ENCODE results near the gene COG5. TPM values are rescaled to one million over a fixed set of nuclear protein-coding genes. Genes with fewer than 3 reads are reported as not detected.

Gene COG5
- total and polyA plus RNA-seq, 2 of the 4 experiments (the other 2 are of a cell fraction): 18.5 to 27.4 TPM

DNA sequence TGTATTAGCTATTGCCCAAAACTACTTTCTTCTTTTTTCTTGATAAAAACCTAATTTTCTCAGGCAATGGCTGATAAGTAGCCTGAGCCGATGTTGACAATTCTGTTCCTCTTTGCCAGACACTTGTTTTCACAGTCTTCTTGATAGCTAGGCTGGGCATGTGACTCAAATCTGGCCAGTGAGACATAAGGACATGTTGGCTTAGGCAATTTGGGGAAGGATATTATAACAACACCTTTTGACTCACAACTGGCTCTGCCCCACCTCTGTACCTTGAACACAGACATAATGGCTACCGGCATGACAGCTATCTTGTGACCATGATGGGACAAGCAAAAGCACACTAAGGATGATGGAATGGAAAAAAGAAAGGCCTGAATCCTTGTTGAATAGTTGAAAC is 166.7 kb downstream of the COG5 start:
- Histone ChIP-seq H3K4ac (ENCODE audit: low read depth, low read length) (no peak overlapping the region), H3K9me1 (ENCODE audit: insufficient read depth, low read length) (peaks cover 7% of the 10 kb centered on the region), H3K9ac (ENCODE audit: low read depth, low read length) (no peak overlapping the region), H4K91ac (ENCODE audit: insufficient read depth, low read depth, low read length) (no peak overlapping the region; the same call in 1 of the 2 replicates), H3K56ac (ENCODE audit: extremely low read depth, insufficient read depth, low read length) (no peak overlapping the region), H3K27me3 (ENCODE audit: control insufficient read depth, insufficient read depth, low read length) (no peaks in the 10 kb centered on the region), H2BK20ac (ENCODE audit: low read depth, low read length) (peak overlapping the region; percentile 73; the same call in 1 of the 2 replicates), H4K8ac (ENCODE audit: low read depth in 2 of 2, low read length in 2 of 2) (no peak overlapping the region), H3K4me3 (ENCODE audit: insufficient read depth, low read depth, low read length) (no peak overlapping the region), H3K36me3 (ENCODE audit: control insufficient read depth, insufficient read depth, low read length) (no peaks in the 10 kb centered on the region), H3K79me1 (ENCODE audit: low read depth in 1 of 2, low read length in 2 of 2) (peaks cover 0 to 11% of the 10 kb centered on the region in 2 experiments; a peak in 1 of 4 replicates), H3K18ac (ENCODE audit: low read depth, low read length) (no peak overlapping the region), H3K23ac (ENCODE audit: low read depth, low read length) (no peak overlapping the region), H3K9me3 (ENCODE audit: control insufficient read depth, insufficient read depth, low read length) (no peaks in the 10 kb centered on the region), H4K20me1 (ENCODE audit: insufficient read depth, low read length) (no peaks in the 10 kb centered on the region), H2AFZ (replicated peaks; ENCODE audit: low read length, poor library complexity) (no peak overlapping the region), H3K14ac (replicated peaks; ENCODE audit: low read depth, low read length) (peak overlapping the region; percentile 56; the same call in 1 of the 2 replicates), H3K4me1 (ENCODE audit: control insufficient read depth, insufficient read depth, low read length) (no peaks in the 10 kb centered on the region), H2BK120ac (ENCODE audit: low read depth, low read length) (no peak overlapping the region), H2BK5ac (ENCODE audit: low read depth, low read length, poor library complexity, severe bottlenecking) (no peak overlapping the region), H3K27ac (ENCODE audit: insufficient read depth, low read length) (no peak overlapping the region), H2BK15ac (ENCODE audit: low read depth, low read length) (no peak overlapping the region; the same call in 2 of the 3 replicates), H4K5ac (ENCODE audit: low read depth, low read length) (no peak overlapping the region), H2AK5ac (ENCODE audit: low read depth, low read length) (peak overlapping the region; percentile 63; the same call in 1 of the 2 replicates), H2AK9ac (replicated peaks; ENCODE audit: low read depth, low read length, poor library complexity) (no peak overlapping the region), H3K4me2 (ENCODE audit: low read depth, low read length) (no peak overlapping the region)
- in situ Hi-C loops (cut with MboI; ENCODE audit: low sequenced_read_pairs) (no loop called here), intact Hi-C loops (cut with micrococcal nuclease) (no loop called here), dilution Hi-C loops (cut with HindIII; ENCODE audit: low sequenced_read_pairs, unreplicated experiment) (no loop called here)
- DNase-seq (no peak), ATAC-seq (ENCODE audit: low read depth) (no peak)
- TF ChIP-seq CTCF (conservative IDR thresholded peaks at IDR 0.05; ENCODE audit: low read depth, low read length) (no peak), SMC3 (IDR thresholded peaks at IDR 0.05; ENCODE audit: low read depth, low read length) (no peak), RAD21 (IDR thresholded peaks at IDR 0.05; ENCODE audit: low read length) (no peak), ELK1 (IDR thresholded peaks at IDR 0.05; ENCODE audit: borderline replicate concordance, low read depth, low read length) (no peak)
- ChIA-PET POLR2A (ENCODE audit: unreplicated experiment) (no interaction called here), CTCF (no interaction called here)
- no TSS peak for BruUV-seq (replicated peaks)
- WGBS, 2 experiments (ENCODE audit: extremely low coverage in 2 of 2, insufficient read length in 1 of 2): no CpG with 5 or more reads among the region's 2 CpGs

All from IMR-90 (cell line).